Astrocyte of the spinal cord (primary cell): ENCODE results near the gene RIMS4.

ENCODE experiments used
- DNase-seq: peaks from one replicate; pipeline ENCODE4 v3.0.0; 2011; ENCODE audit warnings: low read depth, low spot score
- H3K4me3 ChIP-seq: 2 replicates; pipeline ENCODE4 v1.5.1; 2011; ENCODE audit warnings: low read depth, mild to moderate bottlenecking, low read length, moderate library complexity
- CTCF ChIP-seq: IDR thresholded peaks from 2 replicates; pipeline ENCODE4 v1.5.1; 2012; ENCODE audit warnings: low read depth, mild to moderate bottlenecking, low read length, inconsistent platforms
- in situ Hi-C: cut with HindIII; loops from 2 replicates; pipeline ENCODE4 v1.10.0; 2017; ENCODE audit warnings: low sequenced_read_pairs

Gene RIMS4

GRCh38 chr20:44850272-44850671, 39.9 kb upstream of the RIMS4 start:
- no peak for TF ChIP-seq CTCF
- H3K4me3 ChIP-seq: no peak overlapping the region
- no peak for DNase-seq
- in situ Hi-C loops: no loop called here

- no peak overlapping the region for H3K4me3 ChIP-seq
- no peak for TF ChIP-seq CTCF
- no peak for DNase-seq
- in situ Hi-C loops: no loop called here
Observed at GRCh38 chr20:44849703-44850102, 39.4 kb upstream of the RIMS4 start.

- in situ Hi-C loops: no loop called here
- TF ChIP-seq CTCF: no peak
- DNase-seq: no peak
Observed at GRCh38 chr20:44848254-44849015, 38.1 kb upstream of the RIMS4 start.

GRCh38 chr20:44843876-44844275, 33.5 kb upstream of the RIMS4 start:
- no peak for DNase-seq
- TF ChIP-seq CTCF: no peak
- in situ Hi-C loops: no loop called here
- no peak overlapping the region for H3K4me3 ChIP-seq

More at GRCh38 chr20:44848254-44849015, 38.1 kb upstream of the RIMS4 start:
- no peak overlapping the region for H3K4me3 ChIP-seq

- in situ Hi-C loops: no loop called here
- TF ChIP-seq CTCF: no peak
- no peak overlapping the region for H3K4me3 ChIP-seq
- DNase-seq: no peak
Observed at GRCh38 chr20:44841955-44842354, 31.6 kb upstream of the RIMS4 start.

- no peak overlapping the region for H3K4me3 ChIP-seq
- DNase-seq: no peak
- no peak for TF ChIP-seq CTCF
- in situ Hi-C loops: no loop called here
Observed at GRCh38 chr20:44840826-44841225, 30.5 kb upstream of the RIMS4 start.
